C4-2B (cell line): ENCODE results near the gene PCDH19.

ENCODE experiments used
- CTCF ChIP-seq: fragments of 450-650 bp; conservative IDR thresholded peaks from 2 replicates; pipeline ENCODE4 v1.5.1; 2017; ENCODE audit warnings: mild to moderate bottlenecking
- ZFX ChIP-seq: fragments of 450-650 bp; IDR thresholded peaks from 2 replicates; pipeline ENCODE4 v1.6.1; 2017

- TF ChIP-seq CTCF (no peak), ZFX (no peak)
Observed at GRCh38 chrX:100405424-100405823, 4.6 kb downstream of the PCDH19 start.
